ENCODE measurements around the gene TEX55. TPM values are rescaled to one million over a fixed set of nuclear protein-coding genes. Genes with fewer than 3 reads are reported as not detected.

The TEX55 gene
- total and polyA plus RNA-seq, 2 donors (not counting 1 experiment from before 2014, with no cell fraction given) = not detected

DNA sequence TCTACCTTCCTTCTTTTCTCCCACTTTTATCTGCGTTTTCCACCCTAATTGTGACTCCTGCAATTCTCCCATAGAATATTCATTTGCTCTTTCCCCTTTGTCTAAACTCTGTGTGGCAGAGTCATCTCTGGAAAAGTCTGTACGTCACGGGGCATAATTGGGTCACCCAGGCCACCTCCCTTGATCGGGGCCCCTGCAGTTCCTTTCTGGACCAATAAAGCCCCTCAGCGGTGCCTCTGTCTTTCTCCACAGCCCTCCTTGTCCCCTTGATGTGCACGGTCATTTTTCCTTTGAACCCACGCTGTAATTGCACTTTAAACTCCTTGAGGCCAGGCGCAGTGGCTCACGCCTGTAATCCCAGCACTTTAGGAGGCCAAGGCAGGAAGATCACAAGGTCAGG, 38.1 kb downstream of the TEX55 start:
- no peaks in the 10 kb centered on the region for H3K4me1 Mint-ChIP-seq
- no peak for TF ChIP-seq EZH2 (IDR thresholded peaks at IDR 0.05; ENCODE audit: borderline replicate concordance, insufficient read depth, low read depth, low read length, poor library complexity, severe bottlenecking)
- TF ChIP-seq, protein P1, sequence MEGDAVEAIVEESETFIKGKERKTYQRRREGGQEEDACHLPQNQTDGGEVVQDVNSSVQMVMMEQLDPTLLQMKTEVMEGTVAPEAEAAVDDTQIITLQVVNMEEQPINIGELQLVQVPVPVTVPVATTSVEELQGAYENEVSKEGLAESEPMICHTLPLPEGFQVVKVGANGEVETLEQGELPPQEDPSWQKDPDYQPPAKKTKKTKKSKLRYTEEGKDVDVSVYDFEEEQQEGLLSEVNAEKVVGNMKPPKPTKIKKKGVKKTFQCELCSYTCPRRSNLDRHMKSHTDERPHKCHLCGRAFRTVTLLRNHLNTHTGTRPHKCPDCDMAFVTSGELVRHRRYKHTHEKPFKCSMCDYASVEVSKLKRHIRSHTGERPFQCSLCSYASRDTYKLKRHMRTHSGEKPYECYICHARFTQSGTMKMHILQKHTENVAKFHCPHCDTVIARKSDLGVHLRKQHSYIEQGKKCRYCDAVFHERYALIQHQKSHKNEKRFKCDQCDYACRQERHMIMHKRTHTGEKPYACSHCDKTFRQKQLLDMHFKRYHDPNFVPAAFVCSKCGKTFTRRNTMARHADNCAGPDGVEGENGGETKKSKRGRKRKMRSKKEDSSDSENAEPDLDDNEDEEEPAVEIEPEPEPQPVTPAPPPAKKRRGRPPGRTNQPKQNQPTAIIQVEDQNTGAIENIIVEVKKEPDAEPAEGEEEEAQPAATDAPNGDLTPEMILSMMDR (IDR thresholded peaks at IDR 0.05) = no peak
- peaks cover 11% of the 10 kb centered on the region for H3K27me3 Mint-ChIP-seq
- H3K79me2 ChIP-seq (ENCODE audit: control insufficient read depth, insufficient read depth, low read length) = no peaks in the 10 kb centered on the region
- ChIA-PET POLR2A (no interaction called here), CTCF (no interaction called here)
- DNase-seq = no peak
- H3K4me3 Mint-ChIP-seq = no peak overlapping the region
- H3K4me2 ChIP-seq (replicated peaks; ENCODE audit: low read depth, low read length, poor library complexity, severe bottlenecking) = no peak overlapping the region
- H2AFZ ChIP-seq (ENCODE audit: insufficient read depth, low read depth, low read length, poor library complexity, severe bottlenecking) = no peak overlapping the region
- H3K9me3 ChIP-seq (ENCODE audit: control extremely low read depth in 1 of 3, control insufficient read depth in 2 of 3, insufficient read depth in 1 of 3, low read length in 2 of 3) = no peaks in the 10 kb centered on the region
- WGBS (ENCODE audit: insufficient coverage) = 69% methylated on average over 7 of the region's 9 CpGs
- H3K27me3 ChIP-seq (replicated peaks in 1 of 4; ENCODE audit: control extremely low read depth in 1 of 4, control insufficient read depth in 3 of 4, insufficient read depth in 4 of 4, low read length in 3 of 4) = no peaks in the 10 kb centered on the region
- H3K27ac ChIP-seq (ENCODE audit: low read length in 2 of 2) = no peak overlapping the region
- no peaks in the 10 kb centered on the region for H3K4me1 ChIP-seq (ENCODE audit: control insufficient read depth in 2 of 2, insufficient read depth in 2 of 2, low read length in 2 of 2)
- ATAC-seq (ENCODE audit: low read depth) = no peak
- no peak overlapping the region for H3K9ac ChIP-seq (ENCODE audit: low read length)
- no peaks in the 10 kb centered on the region for H3K9me3 Mint-ChIP-seq (ENCODE audit: insufficient read depth)
- no peaks in the 10 kb centered on the region for H4K20me1 ChIP-seq (ENCODE audit: control insufficient read depth, insufficient read depth, low read length, poor library complexity, severe bottlenecking)
- no peak overlapping the region for H3K4me3 ChIP-seq (ENCODE audit: control extremely low read depth in 1 of 5, extremely low read depth in 1 of 5, insufficient read depth in 1 of 5, low read depth in 2 of 5, low read length in 4 of 5)
- no peak overlapping the region for H3K27ac Mint-ChIP-seq
- H3K36me3 ChIP-seq (replicated peaks in 1 of 2; ENCODE audit: control extremely low read depth in 1 of 2, control insufficient read depth in 1 of 2, extremely low read depth in 1 of 2, insufficient read depth in 2 of 2, low read length in 1 of 2) = no peaks in the 10 kb centered on the region
- intact Hi-C loops (cut with micrococcal nuclease) = no loop called here

GRCh38 chr3:119184796-119185570, 39.0 kb downstream of the TEX55 start:
- TF ChIP-seq, protein P1 (IDR thresholded peaks at IDR 0.05) = no peak
- TF ChIP-seq EZH2 (IDR thresholded peaks at IDR 0.05; ENCODE audit: borderline replicate concordance, insufficient read depth, low read depth, low read length, poor library complexity, severe bottlenecking) = no peak
- Histone ChIP-seq H3K36me3 (replicated peaks in 1 of 2; ENCODE audit: control extremely low read depth in 1 of 2, control insufficient read depth in 1 of 2, extremely low read depth in 1 of 2, insufficient read depth in 2 of 2, low read length in 1 of 2) (no peaks in the 10 kb centered on the region), H3K9me3 (ENCODE audit: control extremely low read depth in 1 of 3, control insufficient read depth in 2 of 3, insufficient read depth in 1 of 3, low read length in 2 of 3) (no peaks in the 10 kb centered on the region), H3K4me2 (replicated peaks; ENCODE audit: low read depth, low read length, poor library complexity, severe bottlenecking) (no peak overlapping the region), H2AFZ (ENCODE audit: insufficient read depth, low read depth, low read length, poor library complexity, severe bottlenecking) (no peak overlapping the region), H3K27ac (ENCODE audit: low read length in 2 of 2) (no peak overlapping the region), H3K4me3 (ENCODE audit: control extremely low read depth in 1 of 5, extremely low read depth in 1 of 5, insufficient read depth in 1 of 5, low read depth in 2 of 5, low read length in 4 of 5) (no peak overlapping the region), H3K9ac (ENCODE audit: low read length) (no peak overlapping the region), H3K79me2 (ENCODE audit: control insufficient read depth, insufficient read depth, low read length) (no peaks in the 10 kb centered on the region), H3K4me1 (ENCODE audit: control insufficient read depth in 2 of 2, insufficient read depth in 2 of 2, low read length in 2 of 2) (no peaks in the 10 kb centered on the region), H4K20me1 (ENCODE audit: control insufficient read depth, insufficient read depth, low read length, poor library complexity, severe bottlenecking) (no peaks in the 10 kb centered on the region), H3K27me3 (replicated peaks in 1 of 4; ENCODE audit: control extremely low read depth in 1 of 4, control insufficient read depth in 3 of 4, insufficient read depth in 4 of 4, low read length in 3 of 4) (no peaks in the 10 kb centered on the region)
- Mint-ChIP-seq H3K4me3 (no peak overlapping the region), H3K27me3 (peaks cover 11% of the 10 kb centered on the region), H3K27ac (no peak overlapping the region), H3K4me1 (no peaks in the 10 kb centered on the region), H3K9me3 (ENCODE audit: insufficient read depth) (no peaks in the 10 kb centered on the region)
- ChIA-PET CTCF (interaction anchor here (1.2 kb wide), 1 partner anchor 28 kb away, joined by 3 read pairs; no protein-coding TSS in a partner anchor), POLR2A (no interaction called here)
- DNase-seq (no peak), ATAC-seq (ENCODE audit: low read depth) (no peak)
- WGBS (ENCODE audit: insufficient coverage) = 82% methylated on average over 2 of the region's 7 CpGs
- intact Hi-C loops (cut with micrococcal nuclease) = no loop called here

Measured in B cell (primary cell).